Neuronal stem cell (in vitro differentiated cells): Measurements from ENCODE around the gene GABRA4.

ENCODE experiments used
- DNase-seq: peaks from one replicate; pipeline ENCODE4 v3.0.0-alpha.2; 2013; ENCODE audit warnings: low spot score
- H2AFZ ChIP-seq: one replicate; pipeline ENCODE4 v1.6.1; 2013; ENCODE audit warnings: mild to moderate bottlenecking, low read length, inconsistent platforms
- H2AK5ac ChIP-seq: 2 replicates; pipeline ENCODE4 v1.6.1; 2013; ENCODE audit warnings: low read depth, mild to moderate bottlenecking, inconsistent platforms, low read length, moderate library complexity, mixed read lengths
- H2BK120ac ChIP-seq: 2 replicates; pipeline ENCODE4 v1.6.1; 2013; ENCODE audit warnings: low read depth, mild to moderate bottlenecking, inconsistent platforms, low read length, moderate library complexity, mixed read lengths
- H2BK12ac ChIP-seq: one replicate; pipeline ENCODE4 v1.6.1; 2013; ENCODE audit warnings: low read length, inconsistent platforms
- H2BK15ac ChIP-seq: 2 replicates; pipeline ENCODE4 v1.6.1; 2013; ENCODE audit warnings: mild to moderate bottlenecking, low read length, inconsistent platforms, mixed read lengths
- H2BK5ac ChIP-seq: one replicate; pipeline ENCODE4 v1.6.1; 2013; ENCODE audit warnings: inconsistent platforms, mild to moderate bottlenecking, low read length, moderate library complexity
- H3K14ac ChIP-seq: one replicate; pipeline ENCODE4 v1.6.1; 2013; ENCODE audit warnings: low read length, inconsistent platforms
- H3K18ac ChIP-seq: 2 replicates; pipeline ENCODE4 v1.6.1; 2013; ENCODE audit warnings: low read length, inconsistent platforms
- H3K23ac ChIP-seq: 2 replicates; pipeline ENCODE4 v1.6.1; 2013; ENCODE audit warnings: low read depth, mild to moderate bottlenecking, mixed read lengths, low read length, inconsistent platforms; ENCODE audit not compliant: poor library complexity
- H3K27ac ChIP-seq: replicated peaks from 3 replicates; pipeline ENCODE4 v1.5.1; 2013; ENCODE audit warnings: low read length, inconsistent platforms
- H3K27me3 ChIP-seq, 3 experiments: 2 replicates each; pipeline ENCODE4 v1.6.1; 2013; ENCODE audit warnings: low read length in 3 of 3, mild to moderate bottlenecking in 2 of 3, inconsistent platforms in 1 of 3, low read depth in 1 of 3, mixed read lengths in 1 of 3, moderate library complexity in 1 of 3; ENCODE audit not compliant: control insufficient read depth in 3 of 3, insufficient read depth in 3 of 3
- H3K36me3 ChIP-seq, 2 donors: replicated peaks in 1 of 2; 2 replicates each; pipeline ENCODE4 v1.6.1; 2013; ENCODE audit warnings: low read length in 2 of 2; ENCODE audit not compliant: control insufficient read depth in 2 of 2, insufficient read depth in 2 of 2
- H3K4ac ChIP-seq: 2 replicates; pipeline ENCODE4 v1.6.1; 2013; ENCODE audit warnings: inconsistent platforms, mild to moderate bottlenecking, low read length, moderate library complexity
- H3K4me1 ChIP-seq, 2 donors: 1 replicate in 1 of 2; 2 replicates in 1 of 2; pipeline ENCODE4 v1.6.1; 2013; ENCODE audit warnings: low read length in 2 of 2, low read depth in 1 of 2; ENCODE audit not compliant: control insufficient read depth in 2 of 2, insufficient read depth in 1 of 2
- H3K4me2 ChIP-seq: one replicate; pipeline ENCODE4 v1.6.1; 2013; ENCODE audit warnings: mild to moderate bottlenecking, low read length, inconsistent platforms; ENCODE audit not compliant: insufficient read depth, poor library complexity, severe bottlenecking
- H3K4me3 ChIP-seq, 2 donors: 2 replicates each; pipeline ENCODE4 v1.5.1; 2013; ENCODE audit warnings: low read length in 2 of 2, mild to moderate bottlenecking in 2 of 2, inconsistent platforms in 1 of 2, moderate library complexity in 1 of 2
- H3K79me1 ChIP-seq: one replicate; pipeline ENCODE4 v1.6.1; 2013; ENCODE audit warnings: low read depth, mild to moderate bottlenecking, inconsistent platforms, low read length, moderate library complexity
- H3K9ac ChIP-seq: one replicate; pipeline ENCODE4 v1.6.1; 2013; ENCODE audit warnings: mild to moderate bottlenecking, low read depth, low read length, inconsistent platforms; ENCODE audit not compliant: poor library complexity
- H3K9me3 ChIP-seq, 2 donors: replicated peaks in 1 of 2; 2 replicates each; pipeline versions ENCODE3 to v1.6.1; 2013; ENCODE audit warnings: low read length in 2 of 2, mild to moderate bottlenecking in 2 of 2, inconsistent platforms in 1 of 2, low read depth in 1 of 2, mixed read lengths in 1 of 2, moderate library complexity in 1 of 2; ENCODE audit not compliant: control insufficient read depth in 2 of 2, insufficient read depth in 1 of 2
- H4K8ac ChIP-seq: one replicate; pipeline ENCODE4 v1.6.1; 2013; ENCODE audit warnings: low read depth, mild to moderate bottlenecking, inconsistent platforms, low read length, moderate library complexity
- H4K91ac ChIP-seq: one replicate; pipeline ENCODE4 v1.6.1; 2013; ENCODE audit warnings: low read length, low read depth, mild to moderate bottlenecking, inconsistent platforms; ENCODE audit not compliant: poor library complexity
- WGBS, 2 donors: extraction: QIAGEN DNeasy Blood & Tissue Kit; methylation state at CpG; one replicate each; pipeline ENCODE4 v1.1.7; 2013; ENCODE audit warnings: missing lambda C conversion rate in 2 of 2, mixed read lengths in 1 of 2; ENCODE audit not compliant: insufficient read length in 2 of 2, insufficient replicate concordance in 1 of 2; ENCODE audit errors: extremely low coverage in 2 of 2; 5-methylcytosine and 5-hydroxymethylcytosine counted together

GABRA4 gene

DNA sequence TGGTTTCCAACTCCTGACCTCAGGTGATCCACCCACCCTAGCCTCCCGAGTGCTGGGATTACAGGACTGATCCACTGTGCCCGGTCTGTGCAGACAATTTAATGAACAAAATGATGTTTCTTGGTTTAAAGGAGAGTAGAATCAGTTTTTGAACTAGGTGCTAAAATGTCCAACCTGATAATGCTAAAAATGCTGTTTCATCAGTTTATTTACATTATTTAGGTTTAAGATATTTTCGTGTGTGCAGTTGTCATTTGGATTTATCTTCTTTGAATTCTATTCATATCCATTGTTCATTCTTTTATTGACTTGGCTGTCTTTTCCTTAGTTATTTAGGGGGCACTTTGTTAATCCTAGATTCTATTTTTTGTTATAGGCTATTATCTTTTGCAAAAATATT, 20.0 kb upstream of the GABRA4 start:
- Histone ChIP-seq H3K9ac (no peak overlapping the region), H3K36me3 (no peaks in the 10 kb centered on the region), H4K8ac (no peak overlapping the region), H3K4me3 (no peak overlapping the region), H2BK12ac (no peak overlapping the region), H3K23ac (no peak overlapping the region), H3K4ac (no peak overlapping the region), H3K79me1 (no peaks in the 10 kb centered on the region), H2BK15ac (no peak overlapping the region), H2AFZ (no peak overlapping the region), H2BK5ac (no peak overlapping the region), H2AK5ac (no peak overlapping the region), H3K14ac (no peak overlapping the region), H3K18ac (no peak overlapping the region), H3K27me3 (no peaks in the 10 kb centered on the region), H3K4me1 (no peaks in the 10 kb centered on the region), H3K27ac (no peak overlapping the region), H3K4me2 (no peak overlapping the region), H3K9me3 (no peaks in the 10 kb centered on the region), H2BK120ac (no peak overlapping the region), H4K91ac (no peak overlapping the region)
- no CpG with 5 or more reads among the region's 3 CpGs for WGBS, 2 donors
- DNase-seq = no peak

DNA sequence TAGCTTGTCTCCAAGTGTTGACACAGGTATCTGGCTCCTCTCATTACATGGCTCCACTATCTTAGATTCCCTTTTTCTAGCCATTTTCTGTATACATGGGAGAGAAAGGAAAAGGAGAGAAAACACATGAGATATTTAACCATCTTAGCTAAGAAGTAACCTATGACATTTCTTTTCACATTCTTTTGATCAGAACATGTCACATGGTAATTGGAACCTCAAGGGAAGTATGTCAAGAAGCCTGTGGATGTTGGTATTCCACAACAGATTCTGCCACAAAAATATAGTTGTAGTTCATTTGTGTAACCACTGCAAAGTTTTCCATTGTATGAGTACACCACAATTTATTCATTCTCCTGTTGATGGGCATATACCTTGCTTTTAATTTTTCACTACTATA, 19.3 kb upstream of the GABRA4 start:
- H2BK120ac ChIP-seq = no peak overlapping the region
- no peaks in the 10 kb centered on the region for H3K36me3 ChIP-seq
- H2BK5ac ChIP-seq = no peak overlapping the region
- no peak overlapping the region for H3K14ac ChIP-seq
- no peak overlapping the region for H2BK15ac ChIP-seq
- no peaks in the 10 kb centered on the region for H3K4me1 ChIP-seq
- no peaks in the 10 kb centered on the region for H3K9me3 ChIP-seq
- H4K91ac ChIP-seq = no peak overlapping the region
- no peak overlapping the region for H3K27ac ChIP-seq
- no peak overlapping the region for H2BK12ac ChIP-seq
- no peak overlapping the region for H3K23ac ChIP-seq
- H3K4me3 ChIP-seq = no peak overlapping the region
- no peaks in the 10 kb centered on the region for H3K79me1 ChIP-seq
- no peak overlapping the region for H2AK5ac ChIP-seq
- H3K4ac ChIP-seq = no peak overlapping the region
- H4K8ac ChIP-seq = no peak overlapping the region
- H3K9ac ChIP-seq = no peak overlapping the region
- no peak overlapping the region for H3K4me2 ChIP-seq
- DNase-seq = no peak
- no peak overlapping the region for H3K18ac ChIP-seq
- no peak overlapping the region for H2AFZ ChIP-seq
- H3K27me3 ChIP-seq = no peaks in the 10 kb centered on the region

DNA sequence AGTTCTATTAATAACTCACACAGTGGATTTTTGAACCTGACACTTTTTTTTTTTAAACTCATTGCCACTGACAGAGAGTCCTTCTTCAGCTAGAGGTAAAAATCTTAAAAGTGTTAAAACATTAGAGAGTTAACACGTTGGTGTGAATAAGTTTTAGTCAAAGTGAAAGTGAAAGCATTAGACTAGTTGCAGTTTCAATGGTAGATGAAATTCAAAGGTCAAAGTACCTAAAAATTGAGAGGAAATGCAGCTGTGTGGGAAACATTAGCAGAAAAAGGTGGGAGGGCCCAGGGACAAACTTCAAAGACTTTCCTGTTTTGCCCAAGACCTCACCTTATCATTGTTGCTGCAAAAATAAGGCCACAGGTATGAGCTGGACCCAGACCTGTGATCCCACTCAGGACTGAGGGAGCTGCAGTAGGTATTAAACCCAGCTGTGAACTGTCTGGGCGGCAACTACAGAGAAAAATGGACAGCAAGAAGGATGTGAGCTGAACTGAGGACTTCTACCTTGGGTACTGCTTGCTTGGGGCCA, 17.6 kb upstream of the GABRA4 start:
- DNase-seq = no peak
- no peak overlapping the region for H2BK120ac ChIP-seq

DNA sequence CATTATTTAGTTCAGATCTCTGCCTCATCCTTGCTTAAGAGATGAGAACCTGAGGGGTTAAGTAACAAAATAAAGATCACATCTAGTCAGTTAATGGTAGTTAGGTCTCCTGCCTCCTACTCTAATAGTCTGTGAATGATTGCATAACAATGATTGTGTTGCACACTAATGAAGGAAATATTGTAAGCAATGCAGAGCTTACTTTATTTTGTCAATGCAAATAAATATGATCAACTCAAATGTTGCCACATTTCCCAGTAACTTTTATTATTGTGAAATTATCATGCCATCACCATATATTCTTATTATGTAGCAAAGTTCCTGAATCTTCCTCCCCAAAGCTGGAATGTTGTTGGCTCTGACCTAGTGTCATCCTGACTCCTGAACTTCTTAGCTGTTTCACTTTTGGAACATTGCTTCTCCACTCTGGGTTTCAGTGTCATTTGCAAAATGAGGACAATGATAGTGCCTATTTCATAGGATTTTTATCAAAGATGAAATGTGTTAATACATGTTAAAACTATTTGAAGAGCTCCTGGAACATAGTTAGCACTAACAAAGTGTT, 17.0 kb upstream of the GABRA4 start:
- Histone ChIP-seq H3K23ac (no peak overlapping the region), H3K36me3 (no peaks in the 10 kb centered on the region), H3K18ac (no peak overlapping the region), H3K4me2 (no peak overlapping the region), H3K27ac (no peak overlapping the region), H4K8ac (no peak overlapping the region), H4K91ac (no peak overlapping the region), H3K4ac (no peak overlapping the region), H2BK12ac (no peak overlapping the region), H3K79me1 (no peaks in the 10 kb centered on the region), H3K14ac (no peak overlapping the region), H3K27me3 (no peaks in the 10 kb centered on the region), H3K9ac (no peak overlapping the region), H2AK5ac (no peak overlapping the region), H3K9me3 (no peaks in the 10 kb centered on the region), H2AFZ (no peak overlapping the region), H3K4me3 (no peak overlapping the region), H2BK5ac (no peak overlapping the region), H2BK15ac (no peak overlapping the region), H2BK120ac (no peak overlapping the region), H3K4me1 (no peaks in the 10 kb centered on the region)
- no peak for DNase-seq

More for the DNA sequence above, 17.6 kb upstream of the GABRA4 start:
- Histone ChIP-seq H3K18ac (no peak overlapping the region), H3K9ac (no peak overlapping the region), H3K36me3 (no peaks in the 10 kb centered on the region), H3K23ac (no peak overlapping the region), H2BK5ac (no peak overlapping the region), H2BK12ac (no peak overlapping the region), H3K4me3 (no peak overlapping the region), H2AFZ (no peak overlapping the region), H4K91ac (no peak overlapping the region), H3K79me1 (no peaks in the 10 kb centered on the region), H3K14ac (no peak overlapping the region), H3K4ac (no peak overlapping the region), H3K4me1 (no peaks in the 10 kb centered on the region), H3K27me3 (no peaks in the 10 kb centered on the region), H2BK15ac (no peak overlapping the region), H4K8ac (no peak overlapping the region), H2AK5ac (no peak overlapping the region), H3K27ac (no peak overlapping the region), H3K9me3 (no peaks in the 10 kb centered on the region), H3K4me2 (no peak overlapping the region)
- WGBS, 2 donors = no CpG with 5 or more reads among the region's 2 CpGs
